AG04449 (cell line): Measurements from ENCODE around the gene SLC13A3.

Source experiments
- CTCF ChIA-PET: fragments of 350-600 bp; formaldehyde crosslinking; extraction: SDS; loops from one replicate; lab custom pipeline; 2021; ENCODE audit warnings: antibody characterized with exemption; lab: Yijun Ruan, JAX
- POLR2A ChIA-PET: fragments of 400-600, 350-600 bp; formaldehyde crosslinking; extraction: SDS; loops from one replicate; lab custom pipeline; 2020; ENCODE audit warnings: antibody characterized with exemption, inconsistent platforms; lab: Yijun Ruan, JAX
- DNase-seq: peaks from one replicate; pipeline ENCODE4 v3.0.0-alpha.2; 2010; ENCODE audit warnings: low read depth, low spot score
- H3K4me3 ChIP-seq: 2 replicates; pipeline ENCODE4 v1.5.1; 2011; ENCODE audit warnings: low read depth, mild to moderate bottlenecking, control low read depth, low read length
- TF ChIP-seq, protein P1 (sequence below): IDR thresholded peaks from one replicate; pipeline ENCODE4 v1.5.1; 2011; ENCODE audit warnings: mild to moderate bottlenecking, moderate library complexity, low read length, control low read depth, inconsistent platforms; ENCODE audit not compliant: insufficient read depth; ENCODE audit errors: missing control alignments

Gene SLC13A3

DNA sequence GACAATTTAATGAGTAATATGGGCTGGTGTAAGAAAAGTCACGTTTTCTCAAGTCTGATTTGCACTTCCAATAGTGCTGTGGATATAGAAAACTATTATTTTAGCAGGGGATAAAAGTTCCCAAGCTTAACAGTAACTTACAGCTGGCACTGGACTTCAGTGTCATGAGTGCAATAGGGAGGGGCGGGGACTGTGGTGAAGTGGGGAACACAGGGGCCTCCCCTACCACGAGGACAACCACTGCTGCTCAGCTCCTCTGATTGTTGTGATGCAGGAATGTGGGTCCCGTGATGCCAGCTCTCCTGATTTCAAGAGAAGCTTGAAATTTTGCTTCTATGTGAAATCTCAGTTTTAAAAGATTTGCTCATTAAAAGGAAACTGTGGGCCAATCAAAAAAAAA lies 24.0 kb downstream of the SLC13A3 start:
- CTCF ChIA-PET = no interaction called here

DNA sequence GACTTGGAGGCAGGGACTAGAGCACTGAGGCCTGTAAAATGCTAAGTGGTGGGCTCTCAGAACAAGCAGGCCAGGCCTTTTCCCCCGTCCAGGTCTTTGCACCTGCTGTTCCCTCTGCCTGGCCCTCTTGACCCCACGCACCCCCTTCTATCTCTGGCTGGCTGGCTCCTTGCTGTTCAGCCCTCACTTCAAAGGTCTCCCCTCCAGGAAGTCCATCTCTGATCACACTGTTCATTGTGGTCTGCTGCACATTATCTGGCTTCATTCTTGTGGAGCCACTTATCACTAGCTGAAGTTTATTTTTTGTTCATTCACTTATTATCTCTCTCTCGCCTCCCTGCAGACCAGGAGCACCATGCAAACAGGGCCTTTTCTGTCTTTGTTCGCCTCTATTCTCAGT lies 24.5 kb downstream of the SLC13A3 start:
- TF ChIP-seq, protein P1, sequence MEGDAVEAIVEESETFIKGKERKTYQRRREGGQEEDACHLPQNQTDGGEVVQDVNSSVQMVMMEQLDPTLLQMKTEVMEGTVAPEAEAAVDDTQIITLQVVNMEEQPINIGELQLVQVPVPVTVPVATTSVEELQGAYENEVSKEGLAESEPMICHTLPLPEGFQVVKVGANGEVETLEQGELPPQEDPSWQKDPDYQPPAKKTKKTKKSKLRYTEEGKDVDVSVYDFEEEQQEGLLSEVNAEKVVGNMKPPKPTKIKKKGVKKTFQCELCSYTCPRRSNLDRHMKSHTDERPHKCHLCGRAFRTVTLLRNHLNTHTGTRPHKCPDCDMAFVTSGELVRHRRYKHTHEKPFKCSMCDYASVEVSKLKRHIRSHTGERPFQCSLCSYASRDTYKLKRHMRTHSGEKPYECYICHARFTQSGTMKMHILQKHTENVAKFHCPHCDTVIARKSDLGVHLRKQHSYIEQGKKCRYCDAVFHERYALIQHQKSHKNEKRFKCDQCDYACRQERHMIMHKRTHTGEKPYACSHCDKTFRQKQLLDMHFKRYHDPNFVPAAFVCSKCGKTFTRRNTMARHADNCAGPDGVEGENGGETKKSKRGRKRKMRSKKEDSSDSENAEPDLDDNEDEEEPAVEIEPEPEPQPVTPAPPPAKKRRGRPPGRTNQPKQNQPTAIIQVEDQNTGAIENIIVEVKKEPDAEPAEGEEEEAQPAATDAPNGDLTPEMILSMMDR = no peak
- no peak overlapping the region for H3K4me3 ChIP-seq
- POLR2A ChIA-PET = no interaction called here
- CTCF ChIA-PET = no interaction called here
- no peak for DNase-seq

More for the DNA sequence above, 24.0 kb downstream of the SLC13A3 start:
- POLR2A ChIA-PET = no interaction called here
- TF ChIP-seq, protein P1 = no peak
- no peak overlapping the region for H3K4me3 ChIP-seq
- no peak for DNase-seq

DNA sequence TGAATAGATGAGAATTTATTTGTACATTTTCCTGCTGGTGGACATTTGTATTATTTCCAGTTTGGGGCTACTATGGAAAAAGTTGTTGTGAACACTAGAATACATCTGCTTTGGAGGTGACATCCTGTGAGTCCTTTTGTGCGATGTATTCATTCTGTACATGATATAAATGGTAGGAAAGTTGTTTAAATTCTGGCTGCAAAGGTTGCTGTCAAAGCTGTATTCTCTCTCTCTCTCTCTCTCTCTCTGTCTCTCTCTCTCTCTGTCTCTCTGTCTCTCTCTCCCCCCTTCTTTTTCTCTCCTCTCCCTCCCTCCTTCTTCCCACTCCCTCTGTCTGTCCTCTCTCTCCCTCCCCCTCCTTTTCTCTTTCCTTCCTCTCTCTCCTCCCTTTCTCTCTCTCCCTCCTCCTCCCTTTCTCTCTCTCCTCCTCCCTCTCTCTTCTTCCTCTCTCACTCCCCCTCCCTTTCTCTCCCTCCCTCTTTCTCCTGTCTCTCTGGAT lies 25.3 kb downstream of the SLC13A3 start:
- TF ChIP-seq, protein P1 = no peak
- ChIA-PET POLR2A (no interaction called here), CTCF (interaction anchor here (1.1 kb wide), 1 partner anchor 25 kb away, joined by 3 read pairs; no protein-coding TSS in a partner anchor)
- no peak overlapping the region for H3K4me3 ChIP-seq
- no peak for DNase-seq

DNA sequence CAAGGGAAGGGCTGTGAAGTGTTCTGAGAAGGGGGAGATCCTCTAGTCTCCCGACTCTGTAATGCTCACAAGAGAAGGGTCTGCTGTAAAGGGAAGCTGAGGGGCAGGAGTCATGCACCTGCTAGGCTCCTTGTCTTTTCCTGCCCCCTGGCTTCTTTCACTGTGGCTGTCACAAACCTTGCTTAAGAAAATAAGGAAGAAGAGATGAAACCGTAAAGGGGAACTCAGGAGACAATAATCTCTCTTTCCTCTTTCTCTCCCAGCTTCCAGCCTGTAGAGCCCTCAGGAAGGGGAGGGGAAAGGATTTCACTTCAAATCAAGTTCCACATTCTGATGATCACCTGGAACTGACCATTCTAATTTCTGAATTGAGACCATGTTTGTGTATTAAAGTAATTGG lies 26.3 kb downstream of the SLC13A3 start:
- POLR2A ChIA-PET = no interaction called here

DNA sequence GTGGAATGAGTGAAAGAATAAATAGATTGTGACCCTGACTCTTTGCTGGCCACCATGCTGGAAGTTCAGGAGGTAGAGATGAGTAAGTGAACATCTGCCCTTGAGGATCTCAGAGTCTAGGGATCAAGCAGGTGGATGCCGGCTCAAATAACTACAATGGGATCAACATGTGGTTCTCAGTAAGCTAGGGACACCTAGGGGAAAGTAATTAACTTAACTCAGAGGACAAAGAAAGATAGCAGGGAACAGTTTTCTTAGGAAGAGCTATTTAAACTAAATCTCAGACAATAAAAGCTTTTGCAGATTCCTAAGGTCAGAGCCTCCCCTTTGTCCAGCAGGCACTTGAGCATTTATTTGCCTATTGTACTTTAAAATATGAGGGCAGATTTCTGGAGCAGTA lies 29.1 kb downstream of the SLC13A3 start:
- CTCF ChIA-PET = no interaction called here
- no peak overlapping the region for H3K4me3 ChIP-seq
- TF ChIP-seq, protein P1 = no peak
- POLR2A ChIA-PET = no interaction called here
- DNase-seq = no peak

More for the DNA sequence above, 26.3 kb downstream of the SLC13A3 start:
- no peak for DNase-seq
- CTCF ChIA-PET = interaction anchor here (1.1 kb wide), 1 partner anchor 26 kb away, joined by 3 read pairs; no protein-coding TSS in a partner anchor
- H3K4me3 ChIP-seq = no peak overlapping the region
- TF ChIP-seq, protein P1 = no peak

DNA sequence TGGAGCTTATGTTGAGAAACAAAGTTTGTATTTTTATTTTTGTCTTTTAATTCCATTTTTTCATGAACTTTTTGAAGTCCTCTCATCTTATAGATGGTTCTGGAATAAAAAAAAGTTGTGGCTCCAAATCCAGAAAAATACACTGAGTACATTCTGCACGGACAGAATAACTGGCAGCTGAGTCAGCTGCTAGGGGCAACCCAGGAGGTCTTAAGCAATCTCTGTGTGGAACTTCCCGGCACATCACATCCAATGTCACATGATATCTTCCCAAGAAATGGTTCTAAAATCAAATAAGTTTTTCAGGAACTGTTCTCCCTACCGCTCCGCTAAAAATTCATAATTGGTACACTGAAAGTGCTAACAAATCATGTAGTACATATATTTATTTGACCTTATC lies 29.8 kb downstream of the SLC13A3 start:
- POLR2A ChIA-PET = no interaction called here
- no peak overlapping the region for H3K4me3 ChIP-seq
- TF ChIP-seq, protein P1 = no peak
- CTCF ChIA-PET = no interaction called here
- DNase-seq = peak; percentile 7
